GM19238 (cell line): ENCODE results near the gene COL6A1.

Source experiments
- DNase-seq: peaks from one replicate; pipeline ENCODE4 v3.0.0; 2011; ENCODE audit warnings: low spot score; ENCODE audit not compliant: insufficient read length

Gene COL6A1

GRCh38 chr21:45982758-45983648 is 1.4 kb downstream of the COL6A1 start:
- no peak for DNase-seq

- DNase-seq, result no peak
These were observed 2.0 kb downstream of the COL6A1 start for GRCh38 chr21:45983649-45983965.

- DNase-seq, result no peak
These were observed 2.5 kb downstream of the COL6A1 start for GRCh38 chr21:45983981-45984551.

GRCh38 chr21:45984584-45985095 is 3.1 kb downstream of the COL6A1 start:
- no peak for DNase-seq

GRCh38 chr21:45985471-45986315 is 4.1 kb downstream of the COL6A1 start:
- no peak for DNase-seq

- DNase-seq, result no peak
These were observed 4.9 kb downstream of the COL6A1 start for GRCh38 chr21:45986316-45987051.

- DNase-seq, result no peak
These were observed 5.6 kb downstream of the COL6A1 start for GRCh38 chr21:45987121-45987711.

GRCh38 chr21:45988366-45989347 is 7.1 kb downstream of the COL6A1 start:
- no peak for DNase-seq

GRCh38 chr21:45989355-45990048 is 7.9 kb downstream of the COL6A1 start:
- no peak for DNase-seq

GRCh38 chr21:45990049-45990711 is 8.6 kb downstream of the COL6A1 start:
- no peak for DNase-seq

- DNase-seq, result no peak
These were observed 9.4 kb downstream of the COL6A1 start for GRCh38 chr21:45990741-45991605.

- DNase-seq, result no peak
These were observed 10.2 kb downstream of the COL6A1 start for GRCh38 chr21:45991606-45992300.

GRCh38 chr21:45992301-45993209 is 11.0 kb downstream of the COL6A1 start:
- no peak for DNase-seq

GRCh38 chr21:45993210-45994085 is 11.9 kb downstream of the COL6A1 start:
- DNase-seq, result no peak
